Stomach (tissue), 9 donors: ENCODE results near the gene DCBLD2. TPM values are rescaled to one million over a fixed set of nuclear protein-coding genes. Genes with fewer than 3 reads are reported as not detected.

Experiments used
- DNase-seq, 2 donors: peaks; one replicate each; pipeline versions ENCODE4 v3.0.0 to v3.0.0-alpha.2; 2013 to 2019
- H3K27ac ChIP-seq, 5 donors: fragments of 200-600 bp in 4 of 5; sonication (generic) in 4 of 5; one replicate each; pipeline ENCODE4 v1.5.1; 2013 to 2019; ENCODE audit warnings: mild to moderate bottlenecking in 1 of 5, moderate library complexity in 1 of 5
- H3K27me3 ChIP-seq, 3 donors: fragments of 200-600 bp; sonication (generic); one replicate each; pipeline ENCODE4 v1.5.1; 2017 to 2019; ENCODE audit warnings: mixed run types in 1 of 3
- H3K36me3 ChIP-seq, 4 donors: fragments of 200-600 bp; sonication (generic); 1 replicate in 3 of 4; 2 replicates in 1 of 4; pipeline ENCODE4 v1.5.1; 2016 to 2019
- H3K4me1 ChIP-seq, 4 donors: fragments of 200-600 bp; sonication (generic); one replicate each; pipeline ENCODE4 v1.5.1; 2016 to 2019
- H3K4me3 ChIP-seq, 4 donors: fragments of 200-600 bp; sonication (generic) in 3 of 4; one replicate each; pipeline ENCODE4 v1.5.1; 2016 to 2019; ENCODE audit warnings: mild to moderate bottlenecking in 1 of 4
- H3K9me3 ChIP-seq, 4 donors: fragments of 200-600 bp; sonication (generic); one replicate each; pipeline ENCODE4 v1.5.1; 2016 to 2019
- EP300 ChIP-seq: sonication (generic); formaldehyde crosslinking; IDR thresholded peaks from one replicate; pipeline ENCODE4 v1.6.1; 2017; ENCODE audit warnings: antibody characterized with exemption
- POLR2A ChIP-seq, 4 donors: fragments of 450-650 bp; IDR thresholded peaks; one replicate each; pipeline ENCODE4 v1.6.1; 2016; ENCODE audit warnings: antibody characterized with exemption in 4 of 4, control low read depth in 2 of 4, mild to moderate bottlenecking in 1 of 4, moderate library complexity in 1 of 4
- POLR2AphosphoS5 ChIP-seq, 3 donors: sonication (generic); formaldehyde crosslinking; IDR thresholded peaks; one replicate each; pipeline ENCODE4 v1.6.1; 2016; ENCODE audit warnings: antibody characterized with exemption in 3 of 3
- WGBS, 5 donors: extraction: QIAGEN DNeasy Blood & Tissue Kit in 3 of 5; methylation state at CpG; one replicate each; pipeline versions ENCODE4 v1.1.5 to v1.1.7; 2013 to 2018; 5-methylcytosine and 5-hydroxymethylcytosine counted together
- intact Hi-C: fragments of 100-400 bp; cut with DNase I; formaldehyde crosslinking; loops from one replicate; pipeline ENCODE4 v1.15.1; 2023; ENCODE audit warnings: low total_unique reads
- polyA plus RNA-seq, 3 donors: library from polyadenylated mRNA; stranded (reverse); fragments of 200-250 nt; gene quantifications; one replicate each; pipeline ENCODE4 v1.2.3, GENCODE V29; 2013
- total RNA-seq, 5 donors: library from RNA; depleted of rRNA; stranded (reverse); fragments of >200 nt; gene quantifications; one replicate each; pipeline versions ENCODE4 v1.1.0 to v1.2.3, GENCODE V29; 2014 to 2016
- TF ChIP-seq, protein P1 (sequence below), 7 experiments: fragments of 450-650 bp in 4 of 7; fragments of 200-600 bp in 3 of 7; sonication (generic) in 3 of 7; IDR thresholded peaks; one replicate each; pipeline ENCODE4 v1.5.1; 2016 to 2019; ENCODE audit warnings: antibody characterized with exemption in 7 of 7, control low read depth in 2 of 7, mild to moderate bottlenecking in 1 of 7
- donor health status: healthy with polysubstance abuse.
- donor health status: Bipolar disorder and iron deficiency.
- donor health status: healthy.

DCBLD2 gene
- total and polyA plus RNA-seq, 8 donors = 2.3 to 77.1 (median 29.6) TPM

DNA sequence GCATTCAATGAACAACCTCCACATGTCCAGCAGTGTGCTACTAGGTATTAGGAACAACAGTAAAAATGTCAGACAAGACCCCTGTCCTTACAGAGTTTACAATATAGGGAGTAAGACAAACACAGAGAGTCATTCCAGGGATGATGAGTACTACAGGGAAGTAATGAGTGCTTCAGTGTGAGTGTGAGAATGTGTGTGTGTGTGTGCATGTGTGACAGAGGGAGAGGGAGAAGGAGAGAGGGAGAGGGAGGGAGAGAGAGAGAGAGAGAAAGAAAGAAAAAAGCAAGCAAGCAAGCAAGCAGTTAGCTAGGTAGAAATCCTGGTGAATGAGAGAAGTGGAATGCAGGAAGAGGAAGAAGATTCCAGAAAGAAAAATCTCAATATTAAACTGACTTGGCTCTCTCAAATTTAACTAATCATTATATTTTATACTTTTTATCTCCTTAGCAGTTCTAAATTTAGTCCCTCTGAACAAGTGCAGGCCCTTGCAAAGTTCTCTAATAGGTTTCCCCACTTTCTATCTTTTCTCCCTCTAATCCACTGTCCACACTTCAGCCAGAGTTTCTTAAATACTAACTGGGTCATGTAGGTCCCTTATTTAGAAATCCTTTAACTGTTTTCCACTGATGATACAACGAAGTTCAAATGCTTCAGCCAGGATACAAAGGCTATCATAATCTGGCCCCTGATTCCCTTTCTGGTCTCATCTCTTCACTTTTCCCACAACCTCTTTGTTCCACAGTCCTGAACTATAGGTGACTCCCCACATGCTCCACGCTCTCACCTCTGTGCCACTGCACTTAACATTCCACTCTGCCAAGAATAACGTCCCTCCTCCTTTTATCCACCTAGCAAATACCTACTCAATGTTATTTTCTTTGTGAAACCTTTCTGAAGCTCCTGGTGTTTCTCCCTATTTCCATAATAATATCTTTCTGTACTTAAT is 10.3 kb downstream of the DCBLD2 start:
- no peak overlapping the region for H3K27ac ChIP-seq

DNA sequence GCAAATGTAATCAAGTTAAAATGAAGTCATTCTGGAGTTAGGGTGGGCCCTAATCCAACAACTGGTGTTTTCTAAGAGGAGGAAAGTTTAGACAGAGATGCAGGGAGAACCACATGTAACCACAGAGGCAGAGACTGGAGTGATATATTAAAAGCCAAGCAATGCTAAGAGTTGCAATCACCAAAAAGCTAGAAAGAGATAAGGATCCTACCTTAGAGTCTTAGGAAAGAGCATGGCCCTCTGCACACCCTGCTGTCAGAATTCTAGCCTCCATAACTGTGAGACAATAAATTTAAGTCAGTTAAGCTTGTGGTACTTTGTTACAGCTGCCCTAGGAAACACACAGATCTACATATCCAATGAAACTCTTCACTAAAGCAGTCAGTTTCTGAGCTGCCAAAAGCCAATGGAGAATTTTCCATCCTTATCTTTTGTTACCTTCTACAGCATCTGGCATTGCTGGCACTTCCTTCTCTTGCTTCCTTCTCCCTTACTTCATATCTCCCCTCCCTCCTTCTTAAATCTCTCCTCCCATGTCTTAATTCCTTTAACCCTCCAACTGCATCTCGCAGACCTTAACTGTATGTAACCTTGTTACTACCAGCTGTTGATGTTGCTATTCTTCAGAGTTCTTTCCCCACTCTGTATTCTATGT is 11.2 kb downstream of the DCBLD2 start:
- no peaks in the 10 kb centered on the region for H3K36me3 ChIP-seq
- TF ChIP-seq POLR2A (IDR thresholded peaks at IDR 0.05) = no peak
- TF ChIP-seq EP300 = no peak
- TF ChIP-seq, protein P1, sequence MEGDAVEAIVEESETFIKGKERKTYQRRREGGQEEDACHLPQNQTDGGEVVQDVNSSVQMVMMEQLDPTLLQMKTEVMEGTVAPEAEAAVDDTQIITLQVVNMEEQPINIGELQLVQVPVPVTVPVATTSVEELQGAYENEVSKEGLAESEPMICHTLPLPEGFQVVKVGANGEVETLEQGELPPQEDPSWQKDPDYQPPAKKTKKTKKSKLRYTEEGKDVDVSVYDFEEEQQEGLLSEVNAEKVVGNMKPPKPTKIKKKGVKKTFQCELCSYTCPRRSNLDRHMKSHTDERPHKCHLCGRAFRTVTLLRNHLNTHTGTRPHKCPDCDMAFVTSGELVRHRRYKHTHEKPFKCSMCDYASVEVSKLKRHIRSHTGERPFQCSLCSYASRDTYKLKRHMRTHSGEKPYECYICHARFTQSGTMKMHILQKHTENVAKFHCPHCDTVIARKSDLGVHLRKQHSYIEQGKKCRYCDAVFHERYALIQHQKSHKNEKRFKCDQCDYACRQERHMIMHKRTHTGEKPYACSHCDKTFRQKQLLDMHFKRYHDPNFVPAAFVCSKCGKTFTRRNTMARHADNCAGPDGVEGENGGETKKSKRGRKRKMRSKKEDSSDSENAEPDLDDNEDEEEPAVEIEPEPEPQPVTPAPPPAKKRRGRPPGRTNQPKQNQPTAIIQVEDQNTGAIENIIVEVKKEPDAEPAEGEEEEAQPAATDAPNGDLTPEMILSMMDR (IDR thresholded peaks at IDR 0.05) = no peak
- TF ChIP-seq POLR2AphosphoS5 (IDR thresholded peaks at IDR 0.05) = no peak
- 65 to 92% (median 79%) methylated on average over 1 of the region's 1 CpG for WGBS, 5 donors
- intact Hi-C loops = no loop called here
- H3K4me3 ChIP-seq = no peak overlapping the region
- H3K4me1 ChIP-seq = peaks cover 0 to 58% (median 23%) of the 10 kb centered on the region in 4 donors
- DNase-seq = no peak
- H3K27me3 ChIP-seq = no peaks in the 10 kb centered on the region
- H3K9me3 ChIP-seq = no peaks in the 10 kb centered on the region
- no peak overlapping the region for H3K27ac ChIP-seq

More for the DNA sequence above, 10.3 kb downstream of the DCBLD2 start:
- TF ChIP-seq POLR2AphosphoS5 (IDR thresholded peaks at IDR 0.05) = no peak
- intact Hi-C loops = no loop called here
- H3K9me3 ChIP-seq = no peaks in the 10 kb centered on the region
- WGBS, 5 donors = 31 to 53% (median 34%) methylated on average over 3 of the region's 3 CpGs
- no peak for DNase-seq
- H3K36me3 ChIP-seq = no peaks in the 10 kb centered on the region
- no peak overlapping the region for H3K4me3 ChIP-seq
- peaks cover 0 to 49% (median 19%) of the 10 kb centered on the region in 4 donors for H3K4me1 ChIP-seq
- no peaks in the 10 kb centered on the region for H3K27me3 ChIP-seq

DNA sequence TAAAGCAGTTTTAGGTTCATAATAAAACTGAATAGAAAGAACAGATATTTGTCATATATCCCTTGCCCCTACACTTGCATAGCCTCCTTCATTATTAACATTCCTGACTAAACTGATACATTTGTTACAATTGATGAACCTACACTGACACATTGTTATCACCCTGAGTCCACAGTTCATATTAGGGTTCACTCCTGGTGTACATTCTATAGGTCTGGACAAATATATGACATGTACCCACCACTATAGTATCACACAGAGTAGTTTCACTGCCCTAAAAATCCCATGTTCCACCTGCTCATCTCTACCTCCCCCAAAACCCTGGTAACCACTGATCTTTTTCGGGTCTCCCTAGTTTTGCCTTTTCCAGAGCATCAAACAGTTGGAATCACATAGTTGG is 13.8 kb downstream of the DCBLD2 start:
- TF ChIP-seq POLR2AphosphoS5 (IDR thresholded peaks at IDR 0.05) (no peak), POLR2A (IDR thresholded peaks at IDR 0.05) (no peak), EP300 (no peak)
- TF ChIP-seq, protein P1 (IDR thresholded peaks at IDR 0.05) = no peak
- intact Hi-C loops = no loop called here
- DNase-seq = no peak
- Histone ChIP-seq H3K4me3 (no peak overlapping the region), H3K27me3 (no peaks in the 10 kb centered on the region), H3K9me3 (no peaks in the 10 kb centered on the region), H3K27ac (no peak overlapping the region), H3K4me1 (peaks cover 0 to 75% (median 27%) of the 10 kb centered on the region in 4 donors), H3K36me3 (no peaks in the 10 kb centered on the region)
- 79 to 94% (median 93%) methylated on average over 1 of the region's 1 CpG for WGBS, 5 donors

DNA sequence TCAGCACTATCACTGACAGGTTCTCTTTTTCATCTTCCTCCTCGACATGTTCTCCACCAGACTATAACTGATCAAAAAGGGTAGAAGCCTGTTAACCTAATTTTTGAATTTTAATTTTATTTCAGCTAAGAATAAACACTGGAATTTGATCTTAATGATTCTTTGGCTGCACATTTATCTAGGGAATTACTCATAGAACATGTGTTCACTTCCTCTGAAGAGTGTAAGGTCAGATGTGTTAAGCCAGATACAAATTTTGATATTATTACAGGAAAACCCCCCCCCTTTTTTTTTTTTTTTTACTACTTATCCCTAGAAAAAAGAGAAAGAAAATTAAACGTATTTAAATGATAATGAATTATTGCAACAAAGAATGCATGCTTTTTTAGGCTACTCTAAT is 15.0 kb downstream of the DCBLD2 start:
- 59 to 74% (median 70%) methylated on average over 2 of the region's 2 CpGs for WGBS, 5 donors
- peaks cover 0 to 63% (median 21%) of the 10 kb centered on the region in 4 donors for H3K4me1 ChIP-seq
- TF ChIP-seq, protein P1 (IDR thresholded peaks at IDR 0.05) = no peak
- no peak for TF ChIP-seq EP300
- no peak for TF ChIP-seq POLR2AphosphoS5 (IDR thresholded peaks at IDR 0.05)
- TF ChIP-seq POLR2A (IDR thresholded peaks at IDR 0.05) = no peak
- no peaks in the 10 kb centered on the region for H3K27me3 ChIP-seq
- no peak for DNase-seq
- H3K9me3 ChIP-seq = no peaks in the 10 kb centered on the region
- intact Hi-C loops = no loop called here
- H3K4me3 ChIP-seq = no peak overlapping the region
- no peak overlapping the region for H3K27ac ChIP-seq
- peaks cover 0 to under 1% (median 0%) of the 10 kb centered on the region in 4 donors for H3K36me3 ChIP-seq
